Stimulated activated CD4-positive, alpha-beta T cell treated with anti-CD3 and anti-CD28 coated beads, Interleukin-15, amount 100 ng/mL, for 48 hours (primary cell): ENCODE measurements around the gene HMG20A.

Experiments
- DNase-seq, 2 donors: peaks; one replicate each; pipeline ENCODE4 v3.0.0-alpha.2; 2020; ENCODE audit warnings: low read depth in 2 of 2

The HMG20A gene

DNA sequence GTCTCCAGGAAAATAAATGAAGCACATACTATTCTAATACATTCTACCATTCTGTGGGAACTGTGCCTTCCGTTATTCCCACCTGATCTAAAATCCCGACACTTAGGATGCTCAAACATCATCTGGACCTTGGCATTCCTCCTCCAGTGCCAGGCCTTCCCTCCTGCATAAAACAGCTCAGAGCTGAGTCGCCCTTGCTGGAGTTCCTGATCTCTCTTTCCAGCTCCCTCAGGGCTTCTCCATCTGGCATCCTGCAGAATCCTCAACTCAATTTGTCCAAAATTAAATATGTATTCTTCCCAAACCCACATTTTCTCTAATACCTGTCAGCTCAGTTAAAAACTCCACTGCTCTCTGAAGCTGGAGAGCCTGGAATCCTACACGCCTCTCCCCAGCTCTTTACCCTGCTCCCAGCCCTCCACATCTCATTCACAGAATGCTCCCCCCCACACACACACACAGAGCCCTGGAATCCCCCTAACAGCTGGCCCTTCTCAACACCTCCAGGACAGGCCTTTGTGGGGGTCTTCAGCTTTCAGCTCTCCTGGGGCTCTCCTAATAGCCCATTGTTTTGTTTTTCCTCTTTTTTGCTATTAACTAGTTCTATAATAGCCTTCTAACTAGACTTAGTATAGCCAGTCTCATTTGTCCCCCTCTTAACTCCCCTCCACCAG, 78.5 kb downstream of the HMG20A start:
- no peak for DNase-seq

DNA sequence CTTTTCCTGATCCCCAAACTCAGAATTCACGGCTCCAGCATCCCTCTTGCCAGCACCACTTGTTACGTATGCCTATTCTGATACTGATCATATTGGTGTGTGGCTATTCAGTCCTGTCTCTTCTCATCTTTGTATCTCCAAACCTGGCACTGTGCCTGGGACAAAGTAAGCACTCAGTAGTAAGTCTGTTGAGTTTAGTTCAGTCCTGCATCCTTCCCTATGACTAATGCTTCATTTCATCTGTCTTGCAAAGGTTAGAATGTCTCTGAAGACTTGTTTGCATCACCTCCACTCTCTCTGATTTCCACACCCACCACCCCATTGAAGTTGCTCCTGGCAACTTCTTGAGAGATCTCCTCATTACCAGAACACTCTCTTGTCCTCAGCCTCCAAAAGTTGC, 80.3 kb downstream of the HMG20A start:
- no peak for DNase-seq

DNA sequence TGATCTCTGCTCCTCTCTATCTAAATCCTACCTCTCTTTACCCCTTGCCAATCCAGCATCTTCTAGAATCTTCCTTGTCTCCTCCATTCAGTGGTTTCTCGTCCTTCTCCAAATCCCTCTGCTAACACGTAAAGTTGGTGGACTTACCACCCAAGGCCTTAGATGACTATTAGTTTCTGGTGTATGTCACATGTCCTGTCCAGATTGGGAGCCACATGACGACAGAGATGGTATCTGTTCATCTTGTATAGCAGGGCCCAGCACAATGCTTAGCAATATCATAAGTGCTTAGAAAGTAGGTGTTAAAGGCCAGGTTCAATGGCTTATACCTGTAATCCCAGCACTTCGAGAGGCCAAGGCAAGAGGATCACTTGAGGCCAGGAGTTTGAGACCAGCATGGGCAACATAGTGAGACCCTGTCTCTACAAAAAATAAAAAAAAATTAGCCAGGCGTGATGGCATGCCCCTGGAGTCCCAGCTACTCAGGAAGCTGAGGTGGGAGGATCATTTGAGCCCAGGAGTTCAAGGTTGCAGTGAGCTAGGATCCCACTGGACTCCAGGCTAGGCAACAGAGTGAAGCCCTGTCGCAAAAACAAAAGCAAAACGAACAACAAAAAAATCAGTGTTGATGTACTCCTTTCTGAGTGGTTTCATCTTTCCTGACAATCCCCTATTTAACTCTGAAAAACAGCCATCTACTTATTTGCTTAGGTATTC, 81.8 kb downstream of the HMG20A start:
- DNase-seq = no peak

DNA sequence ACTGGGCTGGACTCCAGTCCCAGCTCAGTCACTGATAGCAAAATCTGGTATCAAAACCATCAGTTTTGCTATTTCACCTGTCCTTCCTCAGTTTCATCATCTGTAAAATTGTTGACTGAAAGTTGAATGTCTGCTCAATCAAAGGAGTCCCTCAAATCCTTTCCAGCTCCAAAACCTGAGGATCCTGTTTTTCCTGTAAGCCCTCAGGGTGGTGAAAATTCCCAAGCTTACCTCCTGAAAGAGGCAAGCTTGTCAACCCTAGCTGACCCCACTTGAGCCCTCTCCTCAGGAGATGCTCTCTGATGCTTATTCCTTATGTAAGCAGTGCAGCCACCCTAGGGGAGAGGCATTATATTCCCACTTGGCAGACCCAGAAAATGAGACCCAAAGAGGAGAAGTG, 82.6 kb downstream of the HMG20A start:
- no peak for DNase-seq

DNA sequence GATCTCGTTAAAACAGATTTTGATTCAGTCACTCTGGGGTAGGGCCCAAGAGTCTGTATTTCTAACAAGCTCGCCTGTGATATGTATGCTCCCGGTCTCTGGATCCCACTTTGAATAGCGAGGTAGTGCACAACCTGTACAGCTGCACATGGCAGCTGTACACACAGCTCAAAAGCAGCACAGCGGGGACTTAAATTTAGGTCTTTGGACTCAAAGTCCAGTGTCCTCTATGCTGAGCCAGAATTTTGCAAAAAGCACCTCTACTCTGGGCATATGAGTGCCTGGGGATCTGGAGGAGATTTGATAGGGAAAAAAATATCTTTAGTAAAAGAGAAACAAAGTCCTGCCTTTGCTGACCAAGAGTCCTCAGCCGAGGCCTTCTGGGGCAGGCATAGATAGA, 83.1 kb downstream of the HMG20A start:
- DNase-seq = no peak

DNA sequence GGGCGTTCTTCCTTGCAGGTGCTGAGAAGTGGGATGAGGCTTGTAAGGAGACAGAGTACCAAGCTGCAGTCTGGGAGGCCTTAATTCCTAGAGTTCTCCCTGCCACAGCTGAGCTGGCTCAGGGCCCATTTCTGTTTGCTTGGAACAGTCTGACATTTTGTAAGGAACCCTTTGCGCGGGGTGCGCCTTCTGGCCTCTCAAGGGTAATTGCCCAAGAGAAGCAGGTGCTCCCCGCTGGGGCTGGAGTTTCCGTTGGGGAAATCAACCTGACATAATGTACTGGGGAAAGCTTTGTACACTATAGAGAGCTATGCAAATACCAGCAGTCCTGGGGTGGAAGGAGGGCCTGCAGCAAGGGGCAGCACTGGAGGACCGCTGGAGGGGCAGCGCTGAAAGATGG, 83.6 kb downstream of the HMG20A start:
- DNase-seq = no peak

DNA sequence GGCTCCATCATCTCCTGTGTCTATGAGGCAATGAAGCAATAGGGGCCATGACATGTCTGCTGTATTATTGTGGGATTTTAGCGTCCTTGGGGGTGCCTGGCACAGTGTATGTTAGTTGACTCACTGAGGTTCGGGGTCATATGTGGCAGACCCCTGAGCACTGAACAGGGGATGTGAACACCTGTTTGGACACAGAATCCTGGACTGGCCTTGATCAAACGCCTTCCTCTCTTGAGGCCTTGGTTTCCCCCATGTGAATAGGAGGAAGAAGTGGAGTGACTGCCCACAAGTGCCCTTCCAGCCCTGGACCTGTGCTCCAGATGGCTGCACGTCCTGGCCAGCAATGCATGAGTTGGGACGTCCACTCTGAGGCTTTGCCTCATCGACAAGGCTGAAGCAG, 84.2 kb downstream of the HMG20A start:
- DNase-seq = no peak

DNA sequence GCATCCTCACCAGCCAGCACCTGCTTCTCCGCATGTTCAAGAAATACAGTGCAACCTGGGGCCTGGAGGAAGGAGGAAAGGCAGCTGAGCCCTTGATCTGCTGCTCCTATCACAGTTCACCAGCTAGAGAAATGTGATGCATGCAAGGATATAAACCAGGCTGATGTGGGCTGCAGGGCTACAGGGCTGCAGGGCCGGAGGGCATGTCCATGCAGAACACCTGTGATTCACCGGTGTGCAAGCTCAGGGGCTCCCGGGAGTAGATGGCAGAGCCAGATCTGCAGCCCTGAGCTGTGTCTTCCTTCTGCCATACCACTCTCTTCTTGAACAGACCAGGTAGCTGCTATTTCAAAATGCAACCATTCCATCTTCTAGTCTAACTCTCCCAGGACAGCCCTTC, 84.9 kb downstream of the HMG20A start:
- DNase-seq = no peak

DNA sequence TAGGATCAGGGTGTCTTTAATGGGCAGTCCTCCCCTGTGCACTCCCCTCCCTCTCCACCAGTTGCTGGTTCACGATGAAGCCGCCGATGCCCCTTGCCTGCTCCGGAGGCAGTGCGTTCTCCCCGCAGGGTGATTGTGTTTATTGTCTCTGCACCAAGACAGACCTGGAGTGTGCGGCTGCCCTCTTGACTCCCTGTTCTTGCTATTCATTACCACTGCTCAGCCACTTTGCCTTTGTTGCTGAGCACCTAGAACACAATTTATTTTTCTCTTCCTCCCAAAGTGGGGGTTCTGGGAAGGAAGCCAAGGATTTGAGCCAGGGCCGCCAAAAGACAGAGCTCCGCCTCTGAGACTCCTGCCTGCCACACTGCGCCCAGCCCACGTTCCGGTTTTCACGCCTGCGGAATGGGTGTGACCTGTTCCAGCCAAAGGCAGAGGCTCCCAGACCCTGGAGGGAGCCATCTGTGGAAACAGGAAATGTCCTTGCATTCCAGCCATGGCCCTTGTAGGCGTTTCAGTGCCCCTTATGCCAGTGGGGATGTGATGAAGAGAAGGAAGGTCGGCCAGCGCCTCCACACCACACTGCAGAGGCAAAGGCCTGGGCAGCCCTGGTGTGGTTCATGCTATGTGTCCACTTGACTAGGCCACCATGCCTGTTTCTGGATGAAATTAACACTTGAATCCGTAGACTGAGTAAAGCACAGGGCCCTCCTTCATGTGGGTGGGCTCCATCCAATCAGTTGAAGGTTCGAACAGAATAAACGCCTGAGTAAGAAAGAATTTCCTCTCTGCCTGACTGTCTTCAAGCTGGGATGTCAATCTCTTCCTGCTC, 85.8 kb downstream of the HMG20A start:
- DNase-seq = no peak

DNA sequence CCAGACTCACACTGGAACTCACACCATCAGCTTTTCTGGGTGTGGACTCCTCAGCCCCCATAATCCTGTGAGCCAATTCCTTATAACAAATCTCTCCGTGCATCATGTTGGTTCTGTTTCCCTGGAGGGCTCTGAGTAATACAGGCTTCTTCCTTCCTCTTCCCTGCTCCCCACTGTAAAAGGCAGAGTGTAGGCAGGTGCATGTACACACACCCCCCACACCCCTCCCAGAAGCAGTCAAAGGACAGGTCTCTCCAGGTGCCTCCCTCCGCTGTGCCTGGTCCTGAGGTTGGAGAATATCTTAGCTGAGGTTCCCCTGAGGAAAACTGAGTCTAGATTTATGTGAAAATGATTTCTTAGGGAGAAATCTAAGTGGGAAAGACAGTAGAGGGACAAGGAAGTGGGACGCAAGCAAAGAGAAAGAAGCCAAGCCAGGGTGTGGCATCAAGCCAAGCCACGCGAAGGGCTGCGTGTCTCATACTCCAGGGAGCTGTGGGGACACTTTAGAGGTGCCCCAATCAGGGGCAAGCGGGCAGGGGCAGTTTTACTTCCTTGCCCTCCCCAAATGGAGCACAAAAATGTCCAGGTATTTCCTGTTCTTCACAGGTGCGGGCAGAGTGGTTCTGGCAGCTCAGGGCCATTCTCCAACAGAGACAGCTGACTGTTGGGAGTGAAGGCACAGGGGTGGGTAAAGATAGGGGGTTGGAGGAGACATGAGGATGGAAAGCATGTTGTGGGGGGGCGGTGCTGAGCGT, 86.6 kb downstream of the HMG20A start:
- DNase-seq = no peak

DNA sequence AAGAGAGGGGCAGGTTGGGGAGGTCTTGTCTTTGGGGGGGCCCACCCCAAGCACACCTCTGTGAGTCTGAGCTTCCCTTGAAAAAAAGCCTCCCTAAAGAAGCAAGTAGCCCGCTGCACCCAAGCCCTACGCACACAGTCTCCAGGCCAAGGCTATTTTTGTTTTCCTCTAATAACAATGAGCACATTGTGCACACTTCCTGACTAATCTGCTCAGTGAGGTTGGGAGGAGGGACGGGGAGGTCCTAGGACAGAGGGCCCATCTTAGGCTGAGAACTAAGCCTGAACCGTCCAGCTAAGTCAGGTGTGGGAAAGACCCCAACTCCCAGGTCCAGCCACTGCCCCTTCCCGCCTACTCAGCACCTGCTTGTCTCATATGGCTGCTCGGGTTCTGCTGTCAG, 87.2 kb downstream of the HMG20A start:
- DNase-seq = no peak

DNA sequence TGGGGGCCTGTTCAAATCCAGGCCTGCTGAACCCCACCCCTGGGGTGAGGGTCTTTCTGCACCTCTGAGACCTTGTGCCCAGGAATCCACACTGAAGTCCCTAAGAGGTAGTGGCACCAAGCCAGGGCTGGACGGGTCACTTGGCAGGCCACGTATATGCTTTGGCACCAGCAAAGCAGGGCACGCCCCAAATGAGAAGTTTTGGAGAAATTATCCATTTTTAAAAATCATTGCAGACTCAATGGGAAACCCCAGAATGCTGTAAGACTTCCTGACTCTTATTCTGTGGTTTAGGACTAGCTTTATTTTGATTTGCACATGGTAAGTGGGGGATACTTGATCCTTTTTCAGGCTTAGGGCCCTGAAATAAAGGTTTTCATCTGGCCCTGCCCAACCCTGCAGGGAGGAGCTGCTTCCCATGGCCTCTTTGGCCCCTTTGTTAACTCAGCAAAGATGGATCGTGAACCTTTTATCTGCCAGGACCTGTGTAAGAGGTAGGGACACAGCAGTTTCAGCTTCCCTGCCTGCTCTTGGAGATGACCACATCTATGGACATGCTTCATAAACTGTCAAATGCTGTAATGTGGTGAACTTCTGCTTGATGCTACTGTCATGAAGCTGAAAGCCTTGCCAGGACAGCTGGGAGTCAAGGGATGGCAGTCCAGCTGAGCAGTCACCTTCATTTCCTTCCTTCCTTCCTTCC, 88.0 kb downstream of the HMG20A start:
- no peak for DNase-seq

DNA sequence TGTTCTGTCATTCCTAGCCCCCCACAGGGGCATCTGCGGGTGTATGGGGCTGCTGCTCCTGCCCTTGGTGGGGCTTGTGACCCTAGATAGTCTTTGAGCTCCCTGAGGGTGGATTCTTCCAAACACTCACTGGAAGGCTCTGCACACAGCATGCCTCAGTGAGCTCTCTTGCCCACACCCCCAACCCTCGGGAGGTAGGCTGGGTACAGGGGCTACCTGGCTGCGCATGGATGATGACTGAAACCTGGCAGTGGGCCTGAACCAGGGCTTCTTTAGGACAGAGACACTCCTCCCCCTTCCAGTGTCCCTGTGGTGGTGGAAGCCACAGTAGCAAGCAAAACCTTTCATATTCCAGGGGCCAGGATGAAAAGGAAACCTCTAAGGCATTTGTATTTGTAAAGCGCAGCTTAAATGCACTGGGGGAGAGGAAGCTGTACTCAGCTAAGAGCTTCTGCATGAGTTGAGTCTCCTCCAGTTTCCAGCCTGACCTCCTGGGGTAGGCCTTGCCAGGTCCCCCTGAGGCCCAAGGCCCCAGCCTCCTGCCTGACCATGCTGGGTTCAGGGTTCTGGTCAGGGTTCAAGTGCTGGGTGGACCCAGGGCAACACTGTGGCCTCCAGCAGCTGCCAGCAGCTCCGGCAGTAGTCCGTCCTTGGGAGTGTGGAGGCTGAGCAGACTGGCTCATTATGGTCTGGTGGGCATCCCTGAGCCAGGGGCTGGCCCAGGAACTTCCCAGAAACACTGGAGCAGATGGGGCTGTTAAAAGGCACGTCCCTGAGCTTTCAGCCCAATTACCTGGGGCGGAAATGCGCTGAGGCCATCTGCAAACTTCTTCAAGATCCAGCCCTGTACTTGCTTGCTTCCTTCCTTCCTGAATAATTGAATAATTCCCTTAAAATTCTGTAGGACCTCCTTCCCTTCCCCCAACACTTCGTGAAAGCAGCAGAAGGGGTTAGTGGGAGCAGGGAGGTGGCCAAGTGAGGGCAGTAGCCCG, 89.7 kb downstream of the HMG20A start:
- DNase-seq = no peak

DNA sequence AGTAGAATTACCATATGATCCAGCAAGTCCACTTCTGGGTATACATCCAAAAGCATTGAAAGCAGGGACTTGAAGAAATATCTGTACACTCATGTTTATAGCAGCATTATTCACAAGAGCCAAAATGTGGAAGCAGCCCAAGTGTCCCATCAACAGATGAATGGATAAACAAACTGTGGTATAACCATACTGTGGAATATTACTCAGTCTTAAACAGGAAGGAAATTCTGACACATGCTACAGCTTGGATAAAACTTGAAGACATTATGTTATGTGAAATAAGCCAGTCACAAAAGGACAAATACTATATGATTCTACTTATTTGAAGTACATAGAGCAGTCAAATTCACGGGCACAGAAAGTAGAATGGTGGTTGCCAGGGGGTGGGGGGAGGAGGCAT, 91.2 kb downstream of the HMG20A start:
- DNase-seq = no peak

DNA sequence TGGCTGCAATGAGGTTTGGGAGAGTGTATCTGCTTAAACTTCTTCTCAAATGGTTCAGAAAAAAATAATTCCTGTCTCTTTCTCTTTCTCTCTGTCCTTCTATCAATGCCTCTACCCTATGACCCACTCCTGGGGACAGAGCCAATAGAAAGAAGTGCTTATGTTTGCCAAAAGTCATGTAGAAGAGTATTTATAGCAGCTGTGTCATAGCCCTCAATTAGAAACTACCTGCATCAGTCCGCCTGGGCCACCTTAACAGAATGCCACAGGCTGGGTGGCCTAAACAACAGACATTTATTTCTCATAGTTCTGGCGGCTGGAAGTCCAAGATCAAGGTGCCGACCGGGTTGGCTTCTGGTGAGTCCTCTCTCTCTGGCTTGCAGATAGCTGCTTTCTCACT, 92.5 kb downstream of the HMG20A start:
- DNase-seq = no peak

DNA sequence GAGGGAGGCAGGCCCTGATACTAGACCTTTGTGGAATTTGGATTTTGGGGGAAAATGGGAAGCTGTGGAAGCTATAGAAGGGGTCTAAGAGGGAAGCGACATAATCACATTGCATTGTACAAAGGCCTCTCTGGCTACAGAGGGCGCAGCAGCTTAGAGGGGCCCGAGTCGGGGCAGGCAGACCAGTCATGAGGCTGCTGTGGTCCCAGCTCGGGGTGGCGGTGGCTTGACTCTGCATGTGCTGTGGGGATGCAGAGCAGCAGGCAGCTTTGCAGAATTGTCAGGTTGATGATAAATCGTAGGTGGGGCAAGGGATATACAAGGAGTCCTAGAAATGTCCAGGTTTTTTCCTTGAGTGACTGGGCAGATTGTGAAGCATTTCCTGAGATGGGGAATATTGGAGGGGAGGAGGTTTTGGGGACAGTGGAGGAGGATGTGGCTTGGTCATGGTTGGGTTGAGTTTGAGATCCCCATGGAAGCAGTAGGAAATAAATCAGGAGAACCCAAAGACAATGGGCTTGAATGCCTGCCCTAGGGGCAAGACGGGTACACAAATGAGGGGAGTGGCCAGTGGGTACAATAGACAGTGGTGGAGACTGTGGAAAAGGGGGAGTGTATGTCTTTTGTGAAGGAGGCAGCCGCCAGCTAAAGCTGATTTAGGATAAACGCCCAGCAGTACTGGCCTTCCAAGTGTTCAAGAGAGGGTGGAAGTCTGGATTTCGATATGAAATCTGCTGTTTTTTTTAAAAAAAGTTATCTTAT, 94.1 kb downstream of the HMG20A start:
- no peak for DNase-seq

DNA sequence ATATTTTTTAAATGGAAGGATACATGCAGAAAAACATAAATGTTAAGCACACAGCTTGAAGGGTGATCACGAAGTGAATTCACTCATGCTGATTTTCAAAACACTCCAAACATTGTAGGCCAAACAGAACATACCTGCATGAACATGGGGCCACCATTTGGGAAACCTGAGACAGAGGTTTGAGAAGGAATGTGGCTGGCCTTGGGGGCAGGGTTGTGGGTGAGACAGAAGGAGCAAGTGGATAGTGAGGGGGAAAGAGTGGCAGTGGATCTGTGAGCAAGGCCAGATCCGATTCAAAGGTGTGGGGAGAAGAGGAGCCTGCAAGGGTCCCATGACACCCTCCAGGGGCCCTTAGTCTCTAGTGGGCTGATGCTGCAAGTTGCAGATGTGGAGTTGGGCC, 94.9 kb downstream of the HMG20A start:
- no peak for DNase-seq

DNA sequence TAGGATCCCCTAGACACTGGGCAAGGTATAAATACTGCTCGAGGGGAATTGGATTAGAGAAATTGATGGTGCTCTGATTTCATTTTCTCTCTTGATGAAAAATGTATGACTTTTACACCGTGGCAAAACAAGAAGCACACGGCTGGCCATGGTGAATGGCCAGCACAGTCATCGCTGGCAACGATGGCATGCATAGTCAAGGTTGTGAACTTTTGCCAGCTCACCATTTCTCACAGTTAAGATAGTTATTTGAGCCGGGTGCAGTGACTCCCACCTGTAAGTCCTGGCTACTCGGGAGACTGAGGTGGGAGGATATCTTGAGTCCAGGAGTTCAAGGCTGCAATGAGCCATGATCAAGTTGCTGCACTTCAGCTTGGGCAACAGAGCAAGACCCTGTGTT, 95.4 kb downstream of the HMG20A start:
- DNase-seq = no peak

DNA sequence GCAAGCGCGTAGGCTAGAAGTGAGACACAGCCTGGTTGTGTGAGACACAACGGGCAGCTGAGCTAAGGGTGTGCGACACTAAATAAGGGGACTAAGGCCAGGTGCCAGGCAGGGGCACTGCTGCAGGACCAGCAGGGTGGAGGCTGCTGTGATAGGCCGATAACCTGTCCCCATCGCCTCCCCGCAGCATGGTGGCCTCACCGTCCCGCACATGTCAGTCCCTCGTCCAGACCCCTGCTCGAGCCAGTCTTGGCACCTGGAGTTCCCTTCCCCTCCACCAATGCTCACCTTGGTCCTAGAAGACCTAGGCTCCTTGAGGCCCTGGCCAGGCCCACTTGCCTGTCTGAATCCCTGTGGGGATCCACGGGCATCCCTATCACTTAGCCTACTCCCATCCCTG, 96.1 kb downstream of the HMG20A start:
- DNase-seq = no peak

DNA sequence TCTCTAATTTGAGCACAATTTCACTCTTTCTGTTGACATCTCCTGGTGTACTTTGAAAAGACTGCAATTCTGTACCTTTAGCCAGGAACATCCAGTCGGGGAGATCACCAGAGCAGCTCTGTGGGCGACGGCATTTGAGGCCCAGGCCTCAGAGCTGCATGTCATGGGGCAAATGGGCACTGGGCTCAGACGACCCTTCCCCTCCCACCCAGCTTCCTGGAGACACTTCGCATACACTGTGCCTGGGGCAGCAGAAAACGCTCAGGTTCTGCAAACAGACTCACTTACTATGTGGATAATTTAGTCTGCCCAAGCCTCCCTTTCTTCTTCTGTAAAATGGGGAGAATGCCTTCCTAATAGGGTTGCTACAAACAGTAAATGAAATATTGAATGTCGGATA, 96.9 kb downstream of the HMG20A start:
- no peak for DNase-seq
